IMR-90 (cell line): ENCODE measurements around the gene ZNF506. TPM values are rescaled to one million over a fixed set of nuclear protein-coding genes. Genes with fewer than 3 reads are reported as not detected.

Source experiments
- ATAC-seq: fragments of 200-7000 bp; cut with Tn5 transposase; 2 replicates; pipeline ENCODE4 v1.9.1; 2020; ENCODE audit warnings: low read depth, mild to moderate bottlenecking, moderate library complexity
- BruUV-seq: library from RNA; stranded (reverse); fragments of 400-500 nt; replicated peaks from 2 replicates; lab custom pipeline; 2021; lab: Mats Ljungman, UMichigan
- CTCF ChIA-PET: fragments of 300-600 bp; formaldehyde crosslinking; extraction: SDS; loops from one replicate; lab custom pipeline; 2021; ENCODE audit warnings: antibody characterized with exemption; lab: Yijun Ruan, JAX
- POLR2A ChIA-PET: fragments of 300-600 bp; sonication (Branson Sonifier 250); formaldehyde crosslinking; loops from one replicate; lab custom pipeline; 2022; ENCODE audit warnings: antibody characterized with exemption; ENCODE audit not compliant: unreplicated experiment; lab: Charles Lee
- DNase-seq: peaks from one replicate; pipeline ENCODE4 v3.0.0; 2013
- H2AFZ ChIP-seq: replicated peaks from 2 replicates; pipeline ENCODE3; 2013; ENCODE audit warnings: low read length, mild to moderate bottlenecking; ENCODE audit not compliant: poor library complexity
- H2AK5ac ChIP-seq: 2 replicates; pipeline ENCODE4 v1.6.1; 2013; ENCODE audit warnings: low read depth, low read length, inconsistent platforms
- H2AK9ac ChIP-seq: replicated peaks from 2 replicates; pipeline ENCODE3; 2013; ENCODE audit warnings: mild to moderate bottlenecking, low read depth, low read length, moderate library complexity; ENCODE audit not compliant: poor library complexity
- H2BK120ac ChIP-seq: 2 replicates; pipeline ENCODE4 v1.6.1; 2013; ENCODE audit warnings: low read depth, low read length, inconsistent platforms
- H2BK15ac ChIP-seq: 3 replicates; pipeline ENCODE4 v1.6.1; 2013; ENCODE audit warnings: low read depth, low read length, inconsistent platforms
- H2BK20ac ChIP-seq: 2 replicates; pipeline ENCODE4 v1.6.1; 2013; ENCODE audit warnings: low read depth, mild to moderate bottlenecking, inconsistent platforms, low read length, moderate library complexity
- H2BK5ac ChIP-seq: 2 replicates; pipeline ENCODE4 v1.6.1; 2013; ENCODE audit warnings: mild to moderate bottlenecking, low read depth, low read length, inconsistent platforms; ENCODE audit not compliant: poor library complexity, severe bottlenecking
- H3K14ac ChIP-seq: replicated peaks from 2 replicates; pipeline ENCODE4 v1.6.1; 2013; ENCODE audit warnings: low read depth, low read length, inconsistent platforms
- H3K18ac ChIP-seq: 2 replicates; pipeline ENCODE4 v1.6.1; 2013; ENCODE audit warnings: low read depth, low read length, control low read depth
- H3K23ac ChIP-seq: 2 replicates; pipeline ENCODE4 v1.6.1; 2013; ENCODE audit warnings: low read depth, low read length, inconsistent platforms
- H3K27ac ChIP-seq: 2 replicates; pipeline ENCODE4 v1.5.1; 2013; ENCODE audit warnings: mild to moderate bottlenecking, control low read depth, low read length; ENCODE audit not compliant: insufficient read depth
- H3K27me3 ChIP-seq: 2 replicates; pipeline ENCODE4 v1.6.1; 2013; ENCODE audit warnings: low read length; ENCODE audit not compliant: control insufficient read depth, insufficient read depth
- H3K36me3 ChIP-seq: 2 replicates; pipeline ENCODE4 v1.6.1; 2013; ENCODE audit warnings: low read length, mixed read lengths; ENCODE audit not compliant: control insufficient read depth, insufficient read depth
- H3K4ac ChIP-seq: 2 replicates; pipeline ENCODE4 v1.6.1; 2013; ENCODE audit warnings: low read depth, low read length, inconsistent platforms
- H3K4me1 ChIP-seq: 2 replicates; pipeline ENCODE4 v1.6.1; 2013; ENCODE audit warnings: low read length, mixed read lengths; ENCODE audit not compliant: control insufficient read depth, insufficient read depth
- H3K4me2 ChIP-seq: 2 replicates; pipeline ENCODE4 v1.6.1; 2013; ENCODE audit warnings: low read depth, mild to moderate bottlenecking, control low read depth, low read length, moderate library complexity
- H3K4me3 ChIP-seq: 2 replicates; pipeline ENCODE4 v1.5.1; 2013; ENCODE audit warnings: low read depth, mild to moderate bottlenecking, control low read depth, low read length, moderate library complexity; ENCODE audit not compliant: insufficient read depth
- H3K56ac ChIP-seq: 2 replicates; pipeline ENCODE4 v1.6.1; 2013; ENCODE audit warnings: low read length, inconsistent platforms; ENCODE audit not compliant: insufficient read depth; ENCODE audit errors: extremely low read depth
- H3K79me1 ChIP-seq, 2 experiments: 2 replicates each; pipeline ENCODE4 v1.6.1; 2013; ENCODE audit warnings: low read length in 2 of 2, inconsistent platforms in 1 of 2, low read depth in 1 of 2
- H3K9ac ChIP-seq: 2 replicates; pipeline ENCODE4 v1.6.1; 2013; ENCODE audit warnings: low read depth, low read length, control low read depth
- H3K9me1 ChIP-seq: 2 replicates; pipeline ENCODE4 v1.6.1; 2013; ENCODE audit warnings: low read length, inconsistent platforms; ENCODE audit not compliant: insufficient read depth
- H3K9me3 ChIP-seq: 2 replicates; pipeline ENCODE4 v1.6.1; 2013; ENCODE audit warnings: low read length; ENCODE audit not compliant: control insufficient read depth, insufficient read depth
- H4K20me1 ChIP-seq: 2 replicates; pipeline ENCODE4 v1.6.1; 2013; ENCODE audit warnings: low read length, inconsistent platforms; ENCODE audit not compliant: insufficient read depth
- H4K5ac ChIP-seq: 2 replicates; pipeline ENCODE4 v1.6.1; 2013; ENCODE audit warnings: mild to moderate bottlenecking, low read depth, low read length, control low read depth
- H4K8ac ChIP-seq, 2 experiments: 2 replicates each; pipeline ENCODE4 v1.6.1; 2013; ENCODE audit warnings: low read depth in 2 of 2, low read length in 2 of 2, control low read depth in 1 of 2, inconsistent platforms in 1 of 2
- H4K91ac ChIP-seq: 2 replicates; pipeline ENCODE4 v1.6.1; 2013; ENCODE audit warnings: low read depth, low read length, inconsistent platforms; ENCODE audit not compliant: insufficient read depth
- ELK1 ChIP-seq: fragments of 150-350 bp; IDR thresholded peaks from 2 replicates; pipeline ENCODE4 v1.6.1; 2016; ENCODE audit warnings: low read depth, mild to moderate bottlenecking, low read length, moderate library complexity, borderline replicate concordance
- MXI1 ChIP-seq: IDR thresholded peaks from 2 replicates; pipeline ENCODE4 v1.6.1; 2012; ENCODE audit warnings: low read depth, mild to moderate bottlenecking, low read length, moderate library complexity, borderline replicate concordance
- POLR2A ChIP-seq: IDR thresholded peaks from 2 replicates; pipeline ENCODE4 v1.6.1; 2012; ENCODE audit warnings: mild to moderate bottlenecking, low read depth, low read length
- RCOR1 ChIP-seq: IDR thresholded peaks from 2 replicates; pipeline ENCODE4 v1.6.1; 2012; ENCODE audit warnings: mild to moderate bottlenecking, low read length, improper control_type of control experiment; ENCODE audit not compliant: insufficient replicate concordance
- SMC3 ChIP-seq: fragments of 150-350 bp; IDR thresholded peaks from 2 replicates; pipeline ENCODE4 v1.6.1; 2016; ENCODE audit warnings: low read depth, mild to moderate bottlenecking, antibody characterized with exemption, low read length, moderate library complexity
- WGBS, 2 experiments: methylation state at CpG; one replicate each; pipeline versions ENCODE4 v1.1.5 to v1.1.7; 2013; ENCODE audit warnings: missing lambda C conversion rate in 2 of 2; ENCODE audit not compliant: insufficient read length in 1 of 2; ENCODE audit errors: extremely low coverage in 2 of 2; 5-methylcytosine and 5-hydroxymethylcytosine counted together
- dilution Hi-C: fragments of 300-500 bp; cut with HindIII; formaldehyde crosslinking; loops from one replicate; pipeline ENCODE4 v1.14.3; 2018; ENCODE audit warnings: low sequenced_read_pairs; ENCODE audit not compliant: unreplicated experiment
- in situ Hi-C: fragments of 300-500 bp; cut with MboI; formaldehyde crosslinking; loops from 3 replicates; pipeline ENCODE4 v1.14.3; 2019; ENCODE audit warnings: low sequenced_read_pairs, inconsistent platforms, mixed read lengths
- intact Hi-C: fragments of 100-400 bp; cut with micrococcal nuclease; formaldehyde crosslinking; loops from 2 replicates; pipeline ENCODE4 v1.10.0; 2022
- polyA plus RNA-seq, 3 experiments: library from polyadenylated mRNA; depleted of rRNA; stranded (reverse); fragments of >200 nt; gene quantifications; 2 replicates each; pipeline ENCODE4 v1.2.3, GENCODE V29; 2012; ENCODE audit warnings: low replicate concordance in 1 of 3
- total RNA-seq: library from RNA; depleted of rRNA; stranded (reverse); fragments of >200 nt; gene quantifications from 2 replicates; pipeline ENCODE4 v1.2.3, GENCODE V29; 2012
- TF ChIP-seq, protein P1 (sequence below): conservative IDR thresholded peaks from 2 replicates; pipeline ENCODE4 v1.5.1; 2012; ENCODE audit warnings: mild to moderate bottlenecking, low read depth, low read length, improper control_type of control experiment

ZNF506 gene
- total and polyA plus RNA-seq, 2 of the 4 experiments (the other 2 are of a cell fraction) = 2.4 to 6.1 TPM

DNA sequence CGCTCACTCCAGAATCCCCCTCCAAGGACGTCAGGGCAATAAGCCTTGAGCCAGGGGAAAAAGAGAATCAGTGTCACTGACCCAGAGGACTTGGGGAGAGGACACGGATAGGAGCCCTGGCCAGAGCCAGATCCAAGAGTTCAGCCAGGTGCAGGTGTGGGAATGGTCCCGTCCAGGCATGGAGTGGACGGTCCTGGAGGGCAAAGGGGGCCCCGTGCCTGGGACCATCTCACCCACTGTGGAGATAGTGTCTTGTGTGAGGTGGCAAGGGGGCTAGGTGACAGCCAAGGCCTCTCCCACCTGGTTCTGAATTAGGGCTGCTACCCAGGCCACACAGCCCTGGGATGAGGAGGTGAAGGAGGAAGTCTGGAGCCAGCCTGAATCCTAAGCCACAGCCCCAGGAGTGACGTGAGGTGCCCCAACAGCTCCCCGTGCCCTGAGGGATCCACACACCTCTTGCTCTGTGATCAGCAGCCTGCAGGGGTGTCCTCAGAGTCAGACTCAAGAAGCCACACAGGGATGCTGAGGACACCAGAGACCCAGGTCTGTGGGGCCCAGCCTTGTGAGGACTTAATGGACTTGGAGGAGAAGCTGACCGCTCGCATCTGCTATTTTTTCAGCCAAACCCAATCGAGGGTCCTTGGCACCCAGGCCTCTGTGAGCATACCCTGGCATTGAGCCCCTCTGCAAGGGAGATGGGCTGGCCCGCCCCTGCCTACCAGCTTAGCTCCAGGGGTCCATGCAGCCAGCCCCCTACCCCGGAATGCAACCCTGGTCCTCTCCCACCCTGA lies 72.2 kb downstream of the ZNF506 start:
- intact Hi-C loops = no loop called here

More for the DNA sequence above, 72.2 kb downstream of the ZNF506 start:
- Histone ChIP-seq H2BK5ac (no peak overlapping the region), H3K27ac (no peak overlapping the region), H3K18ac (no peak overlapping the region), H3K9me3 (peaks cover 53% of the 10 kb centered on the region), H3K4ac (no peak overlapping the region), H2BK20ac (no peak overlapping the region), H3K4me2 (no peak overlapping the region), H3K56ac (no peak overlapping the region), H4K5ac (no peak overlapping the region), H3K79me1 (no peaks in the 10 kb centered on the region), H3K14ac (no peak overlapping the region), H2AFZ (no peak overlapping the region), H3K4me3 (no peak overlapping the region), H2AK5ac (no peak overlapping the region), H2BK15ac (no peak overlapping the region), H4K91ac (no peak overlapping the region), H4K20me1 (no peaks in the 10 kb centered on the region), H3K27me3 (no peaks in the 10 kb centered on the region), H3K4me1 (no peaks in the 10 kb centered on the region), H2BK120ac (no peak overlapping the region), H3K9ac (no peak overlapping the region), H3K23ac (no peak overlapping the region), H2AK9ac (peak overlapping the region; percentile 78), H4K8ac (no peak overlapping the region), H3K9me1 (no peaks in the 10 kb centered on the region), H3K36me3 (no peaks in the 10 kb centered on the region)
- dilution Hi-C loops (no loop called here), in situ Hi-C loops (no loop called here)
- DNase-seq (no peak), ATAC-seq (no peak)
- TF ChIP-seq MXI1 = no peak
- TF ChIP-seq, protein P1, sequence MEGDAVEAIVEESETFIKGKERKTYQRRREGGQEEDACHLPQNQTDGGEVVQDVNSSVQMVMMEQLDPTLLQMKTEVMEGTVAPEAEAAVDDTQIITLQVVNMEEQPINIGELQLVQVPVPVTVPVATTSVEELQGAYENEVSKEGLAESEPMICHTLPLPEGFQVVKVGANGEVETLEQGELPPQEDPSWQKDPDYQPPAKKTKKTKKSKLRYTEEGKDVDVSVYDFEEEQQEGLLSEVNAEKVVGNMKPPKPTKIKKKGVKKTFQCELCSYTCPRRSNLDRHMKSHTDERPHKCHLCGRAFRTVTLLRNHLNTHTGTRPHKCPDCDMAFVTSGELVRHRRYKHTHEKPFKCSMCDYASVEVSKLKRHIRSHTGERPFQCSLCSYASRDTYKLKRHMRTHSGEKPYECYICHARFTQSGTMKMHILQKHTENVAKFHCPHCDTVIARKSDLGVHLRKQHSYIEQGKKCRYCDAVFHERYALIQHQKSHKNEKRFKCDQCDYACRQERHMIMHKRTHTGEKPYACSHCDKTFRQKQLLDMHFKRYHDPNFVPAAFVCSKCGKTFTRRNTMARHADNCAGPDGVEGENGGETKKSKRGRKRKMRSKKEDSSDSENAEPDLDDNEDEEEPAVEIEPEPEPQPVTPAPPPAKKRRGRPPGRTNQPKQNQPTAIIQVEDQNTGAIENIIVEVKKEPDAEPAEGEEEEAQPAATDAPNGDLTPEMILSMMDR = no peak
- TF ChIP-seq SMC3 = no peak
- no peak for TF ChIP-seq ELK1
- TF ChIP-seq POLR2A = no peak
- TF ChIP-seq RCOR1 = no peak
- CTCF ChIA-PET = no interaction called here
- POLR2A ChIA-PET = no interaction called here
- WGBS, 2 experiments = 55% methylated on average over 2 of the region's 13 CpGs; no CpG with 5 or more reads in 1 of the 2 experiments
- BruUV-seq = no TSS peak
